Measurements from ENCODE around the gene TTYH3.

Gene TTYH3

GRCh38 chr7:2649991-2650390 lies 18.2 kb downstream of the TTYH3 start:
- DNase-seq: no peak

- peak; percentile 49 for DNase-seq
Measured at GRCh38 chr7:2650451-2650850, 18.7 kb downstream of the TTYH3 start.

DNA sequence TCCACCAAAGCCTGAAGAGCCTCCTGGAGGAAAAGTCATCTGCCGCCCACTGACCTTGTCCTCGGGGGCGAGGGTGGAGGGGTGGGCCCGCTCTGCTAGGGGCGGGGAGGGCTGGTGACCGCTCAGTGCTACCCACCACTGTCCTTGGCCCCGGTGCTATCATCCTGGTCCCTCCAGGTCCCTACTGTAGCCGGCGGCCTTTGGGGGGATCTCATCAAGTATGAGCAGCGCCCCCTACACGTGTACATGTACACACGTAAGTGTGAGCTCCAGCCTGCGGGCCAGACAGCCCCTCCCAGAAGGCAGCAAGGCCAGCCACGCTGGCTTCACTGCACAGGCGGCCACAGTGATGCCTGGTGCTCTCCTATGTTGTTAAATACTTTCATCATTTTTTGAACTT lies 19.6 kb downstream of the TTYH3 start:
- DNase-seq: no peak

DNA sequence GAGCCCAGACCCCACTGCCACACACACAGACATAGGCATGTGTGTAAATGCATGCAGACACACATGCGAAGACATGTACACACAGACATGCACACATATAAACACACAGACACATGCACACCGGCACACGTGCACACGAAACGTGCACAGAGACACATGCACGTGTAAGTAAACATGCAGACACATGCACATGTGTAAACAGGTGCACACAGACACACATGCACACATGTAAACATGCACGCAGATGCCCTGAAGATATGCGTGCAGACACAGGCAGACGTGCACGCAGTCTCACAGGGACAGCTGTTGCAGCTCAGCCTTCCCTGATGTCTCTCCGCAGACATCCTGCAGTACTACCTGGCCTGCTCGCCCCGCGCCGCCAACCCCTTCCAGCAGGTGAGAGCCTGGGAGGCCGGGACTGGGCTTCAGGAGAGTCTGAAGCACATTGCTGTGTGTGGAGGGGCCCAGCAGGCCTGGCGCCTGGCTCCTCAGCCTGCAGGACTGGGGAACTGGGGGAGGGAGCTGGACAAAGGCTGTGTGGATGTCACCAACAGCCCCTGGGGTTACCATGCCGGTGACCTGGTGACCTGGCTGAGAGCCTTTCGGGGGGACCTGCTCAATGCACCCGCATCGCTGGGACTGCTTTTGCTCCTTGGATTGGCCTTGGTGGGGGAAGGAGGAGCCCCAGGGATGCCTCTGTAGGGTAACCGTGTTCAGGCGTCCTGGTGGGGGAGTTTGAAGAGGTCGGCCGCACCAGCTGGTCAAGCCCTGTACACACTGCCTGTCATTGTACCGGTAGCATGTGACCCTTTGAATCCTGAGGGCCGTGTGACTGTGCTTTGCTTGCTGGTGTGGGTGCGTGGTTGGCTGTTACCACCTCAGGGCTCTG lies 20.3 kb downstream of the TTYH3 start:
- DNase-seq: no peak

GRCh38 chr7:2652736-2653060 lies 20.9 kb downstream of the TTYH3 start:
- DNase-seq: no peak

GRCh38 chr7:2654059-2654458 lies 22.3 kb downstream of the TTYH3 start:
- DNase-seq: no peak

- DNase-seq: no peak
Measured at GRCh38 chr7:2655870-2656614, 24.3 kb downstream of the TTYH3 start.

GRCh38 chr7:2657208-2657607 lies 25.4 kb downstream of the TTYH3 start:
- no peak for DNase-seq

DNA sequence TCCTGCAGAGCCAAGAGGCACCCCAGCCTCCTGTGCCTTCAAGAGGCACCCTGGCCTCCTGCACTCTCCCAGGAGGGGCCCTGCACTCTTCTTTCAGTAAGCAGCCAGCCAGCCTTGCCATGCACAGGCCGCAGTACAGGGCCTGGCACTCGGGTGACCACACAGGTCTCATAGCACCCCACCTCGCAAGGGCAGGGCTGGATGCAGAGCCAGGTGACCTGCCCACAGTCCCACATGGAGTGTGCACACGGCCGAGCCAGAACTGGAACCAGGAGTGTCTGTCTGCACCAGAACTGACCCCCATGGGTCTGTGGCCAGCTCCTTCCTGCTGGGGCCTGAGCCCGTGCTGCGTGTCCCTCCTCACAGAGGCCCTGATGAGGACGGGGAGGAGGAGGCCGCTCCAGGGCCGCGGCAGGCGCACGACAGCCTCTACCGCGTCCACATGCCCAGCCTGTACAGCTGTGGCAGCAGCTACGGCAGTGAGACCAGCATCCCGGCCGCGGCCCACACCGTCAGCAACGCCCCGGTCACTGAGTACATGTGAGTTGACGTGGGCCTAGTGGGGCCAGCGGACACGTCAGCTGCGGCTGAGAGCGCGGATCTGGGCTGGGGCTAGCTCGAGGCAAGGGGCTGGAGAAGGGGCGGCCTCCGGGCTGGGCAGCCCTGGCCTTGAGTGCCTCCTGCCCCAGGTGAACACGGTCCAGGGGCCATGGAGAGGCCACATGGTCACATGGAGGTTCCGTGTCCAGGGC lies 26.3 kb downstream of the TTYH3 start:
- no peak for DNase-seq

- no peak for DNase-seq
Measured at GRCh38 chr7:2658941-2659340, 27.2 kb downstream of the TTYH3 start.

DNA sequence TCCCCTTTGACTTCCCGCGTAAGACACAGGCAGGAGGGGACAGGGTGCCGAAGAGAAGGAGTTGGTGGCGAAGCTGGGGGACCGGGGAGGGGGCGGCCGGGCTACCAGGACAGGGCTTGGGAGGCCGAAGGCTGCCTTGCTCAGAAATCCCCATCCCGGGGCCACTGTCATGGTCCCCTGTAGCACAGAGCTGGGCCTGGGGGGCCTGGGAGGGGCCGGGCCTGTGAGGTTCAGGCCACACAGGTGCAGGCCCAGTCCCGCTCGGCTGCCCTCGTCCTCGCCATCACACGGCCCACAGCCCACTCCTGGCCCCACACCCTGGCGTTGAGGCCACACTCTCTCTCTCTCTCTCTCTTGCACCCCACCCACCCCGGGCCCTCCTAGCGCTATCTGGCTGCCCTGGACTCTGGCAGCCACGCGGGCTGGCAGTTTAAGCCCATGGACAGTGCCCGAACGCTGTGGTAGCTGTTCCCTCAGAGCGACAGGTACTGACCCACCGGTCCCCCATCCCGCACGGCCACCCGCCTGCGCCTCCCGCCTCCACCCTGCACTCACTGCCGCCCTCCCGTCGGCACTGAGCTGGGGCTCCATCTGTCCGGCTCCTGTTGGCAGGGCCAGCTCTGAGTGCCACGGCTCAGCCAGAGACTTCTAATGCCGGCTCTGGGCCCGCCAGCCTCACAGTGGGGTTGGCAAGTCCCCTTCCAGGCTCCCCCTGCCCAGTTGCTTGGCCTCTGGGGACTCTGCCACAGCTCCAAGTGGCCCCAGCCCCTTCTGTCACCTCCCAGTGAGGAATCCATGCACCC lies 28.0 kb downstream of the TTYH3 start:
- DNase-seq: no peak

DNA sequence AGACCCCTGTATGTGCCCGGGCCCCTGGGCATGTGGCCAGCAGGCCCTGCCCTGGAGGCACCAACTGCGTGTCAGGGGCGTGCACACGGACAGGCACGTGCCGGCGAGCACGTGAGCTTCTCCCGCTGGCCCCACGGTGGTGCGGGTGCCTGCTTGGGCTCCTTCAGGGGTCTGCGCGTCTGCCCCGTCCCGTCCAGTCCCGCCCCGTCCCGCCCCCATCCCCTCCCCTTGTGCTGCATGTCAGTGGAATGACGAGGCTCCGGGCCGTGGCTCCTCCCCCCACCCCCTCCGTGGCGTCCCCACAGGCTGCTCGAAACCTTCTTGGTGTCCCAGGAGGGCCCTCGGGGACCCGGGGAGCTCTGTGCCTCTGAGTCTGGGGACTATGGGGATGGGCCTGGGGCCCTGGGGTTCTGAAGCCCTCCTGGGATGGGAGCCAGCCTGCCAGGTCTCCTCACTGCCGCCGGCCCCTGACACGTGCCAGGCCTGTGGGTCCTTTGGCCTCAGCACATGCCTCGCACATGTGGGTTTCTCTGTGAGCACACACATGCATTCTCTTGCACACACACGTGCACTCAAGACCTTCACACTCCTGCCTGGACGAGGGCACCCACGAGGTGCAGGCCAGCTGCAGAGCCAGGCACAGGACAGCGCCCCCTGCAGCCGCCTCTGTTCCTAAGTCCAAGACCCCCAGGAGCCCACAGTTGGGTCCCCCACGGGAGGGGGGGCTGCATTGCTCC lies 28.7 kb downstream of the TTYH3 start:
- DNase-seq: no peak

DNA sequence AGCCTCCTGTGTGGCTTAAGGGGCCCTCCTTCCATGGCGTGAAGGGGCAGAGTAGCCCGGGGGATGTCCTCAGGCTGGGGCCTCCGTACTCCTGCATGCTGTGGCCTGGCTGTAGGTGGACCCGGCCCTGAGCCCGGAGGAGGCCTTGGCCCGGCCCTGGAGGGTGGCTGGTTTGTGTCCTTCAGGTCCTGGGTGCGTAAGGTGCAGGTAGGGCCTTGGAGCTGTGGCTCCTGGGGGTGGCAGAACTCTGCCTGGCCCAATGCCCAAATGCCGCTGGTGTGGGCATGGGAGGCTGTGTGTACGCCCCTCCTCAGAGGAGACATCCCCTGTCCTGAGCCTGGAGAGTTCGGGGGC lies 29.3 kb downstream of the TTYH3 start:
- DNase-seq: no peak

DNA sequence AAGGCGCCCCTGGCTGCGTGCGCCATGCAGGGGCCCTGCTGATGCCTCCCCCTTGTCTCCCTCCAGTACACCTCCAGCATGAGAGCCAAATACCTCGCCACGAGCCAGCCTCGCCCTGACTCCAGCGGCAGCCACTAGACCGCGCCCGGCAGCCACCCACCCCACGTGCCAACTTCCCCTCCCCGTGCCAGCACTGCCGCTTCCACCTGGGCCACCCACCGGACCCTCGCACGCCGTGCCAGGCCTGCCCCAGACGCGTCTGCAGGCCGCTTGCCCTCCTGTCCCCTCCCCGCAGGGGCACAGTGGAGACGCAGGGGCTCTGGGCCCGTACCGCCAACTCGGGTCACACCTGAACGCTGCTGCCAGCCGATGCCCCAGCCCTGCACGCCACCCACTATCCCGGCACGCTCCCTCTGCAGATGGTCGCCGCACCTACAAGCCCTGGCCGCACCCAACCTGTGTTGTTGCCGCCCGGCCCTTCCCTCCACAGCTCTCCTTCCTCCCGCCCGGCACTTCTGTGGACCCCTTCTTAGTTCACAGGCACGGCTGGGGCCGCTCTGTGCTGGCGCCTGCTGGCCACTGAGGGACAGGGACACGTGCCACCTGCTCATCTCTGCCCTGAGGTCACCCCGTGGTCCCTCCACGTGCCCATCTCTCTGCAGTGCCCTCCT lies 30.0 kb downstream of the TTYH3 start:
- DNase-seq: no peak

DNA sequence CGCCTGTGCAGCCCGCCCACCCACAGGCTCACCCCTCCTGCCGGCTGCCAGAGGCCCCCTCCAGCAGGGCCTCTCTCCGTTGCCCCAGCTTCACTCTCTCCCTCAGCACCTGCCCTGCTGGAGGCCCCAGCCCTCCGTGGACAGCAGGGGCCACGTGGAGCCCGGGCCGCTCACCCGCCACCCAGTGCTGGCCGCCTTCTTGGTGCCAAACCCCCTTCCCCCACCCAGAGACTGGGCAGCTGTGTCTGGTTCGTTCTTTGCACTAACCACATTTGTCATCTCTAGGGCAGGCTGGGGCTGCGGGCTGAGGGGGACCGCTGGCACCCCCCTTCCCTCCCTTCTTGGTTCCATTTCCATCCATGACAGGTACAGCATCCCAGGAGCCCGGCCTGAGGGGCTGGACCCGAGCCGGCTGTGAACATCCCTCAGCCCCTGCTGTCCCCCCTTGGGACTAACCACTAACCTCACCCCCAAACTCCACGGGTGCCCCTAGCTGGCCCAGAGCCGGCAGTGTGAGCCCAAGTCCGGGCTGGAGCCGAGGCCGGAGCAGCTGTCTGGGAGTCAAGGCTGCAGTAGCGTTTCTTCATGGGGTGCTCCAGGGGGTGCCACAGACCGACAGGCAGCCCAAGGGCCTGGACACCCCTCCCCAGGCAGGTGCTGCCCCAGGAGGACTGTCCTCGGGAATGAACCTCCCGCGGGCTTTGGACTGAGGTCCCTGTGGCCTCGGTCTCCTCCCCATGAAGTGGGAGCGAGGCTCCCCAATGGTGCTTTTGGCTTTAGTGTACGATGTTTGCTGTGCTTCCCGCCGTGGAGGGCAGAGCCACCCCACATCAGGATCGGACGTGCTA lies 30.7 kb downstream of the TTYH3 start:
- DNase-seq: no peak

DNA sequence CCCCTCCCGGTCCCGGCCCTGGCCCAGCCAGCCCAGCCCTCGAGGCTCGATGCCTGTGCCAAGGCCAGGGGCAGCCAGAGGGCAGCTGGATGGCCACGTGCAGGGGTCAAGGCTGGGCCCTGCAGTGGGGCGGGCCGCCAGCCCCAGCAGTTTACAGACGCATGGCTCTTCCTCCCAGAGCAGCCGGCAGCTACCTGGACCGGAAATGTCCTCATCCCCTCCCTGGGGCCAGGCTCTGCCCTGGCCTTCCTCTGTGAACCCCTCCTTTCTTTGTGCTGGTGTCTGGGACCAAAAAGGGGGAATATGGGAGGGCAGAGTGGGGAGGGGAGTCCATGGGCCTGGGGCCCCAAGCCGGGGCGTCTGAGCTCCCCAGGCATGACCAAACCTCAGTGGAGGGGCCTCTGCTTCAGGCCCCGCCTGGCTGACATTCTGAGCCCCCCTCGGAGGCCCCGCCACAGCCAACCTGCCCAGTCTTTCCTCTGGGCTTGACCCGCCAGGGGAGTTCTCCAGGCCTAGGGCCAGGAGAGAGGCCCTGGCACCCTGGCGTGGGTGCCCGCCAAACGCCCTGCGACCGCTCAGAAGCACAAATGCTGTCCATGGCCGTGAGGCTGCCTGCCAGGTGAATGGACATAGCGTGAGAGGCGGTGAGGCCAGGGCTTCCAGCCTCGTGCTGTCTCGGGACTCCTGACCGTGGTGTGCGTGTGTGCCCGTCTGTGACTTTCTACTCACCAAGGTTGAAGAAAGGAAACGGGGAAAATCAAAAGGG lies 31.5 kb downstream of the TTYH3 start:
- DNase-seq: no peak

- no peak for DNase-seq
Measured at GRCh38 chr7:2663960-2664359, 32.2 kb downstream of the TTYH3 start.

DNA sequence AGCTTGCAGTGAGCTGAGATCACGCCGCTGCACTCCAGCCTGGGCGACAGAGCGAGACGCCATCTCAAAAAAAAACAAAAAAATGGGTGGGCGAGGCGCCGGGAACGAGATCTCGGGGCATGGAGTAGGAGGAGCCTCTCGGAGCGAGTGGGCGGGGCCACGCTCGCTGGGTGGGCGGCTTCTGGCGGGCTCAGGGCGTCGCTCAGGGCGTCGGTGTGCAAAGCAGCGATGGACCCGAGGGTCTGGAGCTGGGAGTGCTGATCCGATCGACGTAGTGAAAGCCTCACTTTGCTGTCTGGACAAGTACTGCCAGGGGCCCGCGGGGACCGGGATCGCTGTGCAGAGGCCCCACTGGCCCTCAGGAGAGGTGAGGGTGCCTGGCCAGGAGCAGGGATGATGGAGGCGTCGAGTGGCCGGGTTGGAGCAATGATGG lies 33.6 kb downstream of the TTYH3 start:
- no peak for DNase-seq

- no peak for DNase-seq
Measured at GRCh38 chr7:2666155-2666554, 34.4 kb downstream of the TTYH3 start.

Data from NCI-H226 (cell line).